Measurements from ENCODE around the gene MLH1. TPM values are rescaled to one million over a fixed set of nuclear protein-coding genes. Genes with fewer than 3 reads are reported as not detected.

The MLH1 gene
- total RNA-seq, 1 experiment from 2014 or later = 47.8 TPM

DNA sequence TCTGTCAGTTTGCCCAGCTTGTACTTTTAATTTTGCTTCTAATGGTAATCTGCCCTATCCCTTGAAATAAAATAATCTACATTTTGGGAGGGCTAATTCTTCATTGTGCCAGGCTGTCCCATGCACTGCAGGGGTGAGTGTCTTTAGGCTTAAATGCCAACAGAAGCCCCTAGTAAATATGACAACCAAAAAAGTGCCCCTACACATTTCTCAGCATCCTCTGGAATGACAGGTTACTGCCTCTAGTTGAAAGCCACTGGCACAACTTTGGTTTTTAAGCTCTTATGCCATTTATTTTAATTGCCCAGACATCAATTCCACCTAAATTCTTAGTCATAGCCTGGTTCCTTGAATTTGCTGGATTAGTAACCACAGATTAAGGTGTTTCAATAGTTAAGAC is 3.8 kb upstream of the MLH1 start:
- DNase-seq = no peak
- H3K9me2 ChIP-seq (replicated peaks; ENCODE audit: insufficient read depth, low read length) = no peaks in the 10 kb centered on the region
- peaks cover 61% of the 10 kb centered on the region for H3K79me2 ChIP-seq (ENCODE audit: low read length)
- no peaks in the 10 kb centered on the region for H3K9me3 ChIP-seq (ENCODE audit: low read length)
- peak overlapping the region; percentile 85 for H3K4me2 ChIP-seq (ENCODE audit: low read depth, low read length, poor library complexity, severe bottlenecking)
- H3K27ac ChIP-seq (ENCODE audit: low read length) = peak overlapping the region; percentile 72; the same call in 1 of the 2 replicates
- peak overlapping the region; percentile 90 for H3K9ac ChIP-seq (ENCODE audit: low read length)
- H2AFZ ChIP-seq (ENCODE audit: low read length) = no peak overlapping the region
- H3K27me3 ChIP-seq (ENCODE audit: low read length) = no peaks in the 10 kb centered on the region
- H3K4me3 ChIP-seq (ENCODE audit: low read length) = peak overlapping the region; percentile 69
- peaks cover 11% of the 10 kb centered on the region for H4K20me1 ChIP-seq (ENCODE audit: insufficient read depth, low read depth, low read length)
- H3K36me3 ChIP-seq (ENCODE audit: insufficient read depth, low read length) = peaks cover 51% of the 10 kb centered on the region
- H3K4me1 ChIP-seq (ENCODE audit: low read length) = peaks cover 45% of the 10 kb centered on the region

DNA sequence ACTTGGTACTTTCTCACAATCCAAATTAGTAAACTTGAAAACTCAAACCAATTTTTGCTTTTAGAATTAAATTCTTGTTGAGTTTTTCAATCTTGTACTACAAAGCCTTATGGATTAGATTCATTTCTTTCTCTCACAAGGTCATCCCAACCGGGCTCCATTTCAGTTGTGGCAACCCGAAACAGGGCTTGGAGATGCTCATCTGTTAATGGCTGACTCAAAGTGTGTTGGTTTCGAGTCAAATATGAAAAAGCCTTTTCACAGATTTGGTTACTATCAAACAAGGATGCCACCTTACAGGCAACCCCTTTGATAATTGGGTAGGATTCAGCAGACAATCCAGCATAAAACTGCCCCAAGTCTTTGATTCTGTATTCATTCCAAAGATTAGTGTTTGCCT is 2.2 kb upstream of the MLH1 start:
- Histone ChIP-seq H3K9me3 (ENCODE audit: low read length) (no peaks in the 10 kb centered on the region), H3K79me2 (ENCODE audit: low read length) (peaks cover 74% of the 10 kb centered on the region), H3K4me1 (ENCODE audit: low read length) (peaks cover 45% of the 10 kb centered on the region), H3K4me2 (ENCODE audit: low read depth, low read length, poor library complexity, severe bottlenecking) (peak overlapping the region; percentile 85), H3K9ac (ENCODE audit: low read length) (peak overlapping the region; percentile 90), H3K4me3 (ENCODE audit: low read length) (peak overlapping the region; percentile 69), H4K20me1 (ENCODE audit: insufficient read depth, low read depth, low read length) (peaks cover 11% of the 10 kb centered on the region), H3K27me3 (ENCODE audit: low read length) (no peaks in the 10 kb centered on the region), H2AFZ (ENCODE audit: low read length) (no peak overlapping the region), H3K36me3 (ENCODE audit: insufficient read depth, low read length) (peaks cover 40% of the 10 kb centered on the region), H3K27ac (ENCODE audit: low read length) (peak overlapping the region; percentile 72; the same call in 1 of the 2 replicates), H3K9me2 (replicated peaks; ENCODE audit: insufficient read depth, low read length) (no peaks in the 10 kb centered on the region)
- DNase-seq = peak; percentile 52

DNA sequence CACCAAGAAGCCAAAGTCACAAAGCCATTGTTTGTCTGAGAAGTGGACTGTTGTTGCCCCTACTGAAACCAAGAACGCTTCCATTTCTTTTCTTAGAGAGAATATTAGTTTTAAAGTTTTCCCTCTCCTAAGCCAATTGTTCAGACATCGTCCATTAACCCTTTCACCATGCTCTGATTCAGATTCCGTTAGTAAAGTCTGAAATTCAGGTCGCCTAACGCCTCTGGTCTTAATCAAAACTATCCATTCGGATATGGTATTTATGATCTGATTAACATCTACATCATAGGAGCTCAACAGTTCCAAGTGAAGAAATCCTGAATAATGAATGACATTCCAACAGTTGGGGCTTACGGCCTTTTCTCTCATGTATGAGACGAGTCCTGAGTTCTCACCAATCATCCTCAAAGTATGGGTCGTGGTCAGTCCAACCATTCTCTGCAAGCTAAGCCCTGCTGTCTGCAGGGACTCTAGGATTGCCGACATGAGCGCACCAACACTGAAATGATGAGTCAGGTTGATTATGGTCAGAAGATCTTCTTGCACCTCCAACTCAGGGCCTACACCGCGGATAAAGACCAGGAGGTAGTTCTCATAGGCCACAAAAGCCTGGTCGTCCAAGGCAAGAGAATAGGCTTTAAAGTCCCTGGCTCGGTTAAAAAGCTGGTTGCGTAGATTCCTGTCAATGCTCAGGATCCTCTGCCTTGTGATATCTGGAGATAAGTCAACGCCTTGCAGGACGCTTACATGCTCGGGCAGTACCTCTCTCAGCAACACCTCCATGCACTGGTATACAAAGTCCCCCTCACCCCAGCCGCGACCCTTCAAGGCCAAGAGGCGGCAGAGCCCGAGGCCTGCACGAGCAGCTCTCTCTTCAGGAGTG is 1.2 kb upstream of the MLH1 start:
- Histone ChIP-seq H3K4me3 (ENCODE audit: low read length) (peak overlapping the region; percentile 69), H3K4me1 (ENCODE audit: low read length) (peaks cover 45% of the 10 kb centered on the region), H4K20me1 (ENCODE audit: insufficient read depth, low read depth, low read length) (peaks cover 11% of the 10 kb centered on the region), H3K9me3 (ENCODE audit: low read length) (no peaks in the 10 kb centered on the region), H3K27ac (ENCODE audit: low read length) (peak overlapping the region; percentile 72), H2AFZ (ENCODE audit: low read length) (no peak overlapping the region), H3K36me3 (ENCODE audit: insufficient read depth, low read length) (peaks cover 45% of the 10 kb centered on the region), H3K79me2 (ENCODE audit: low read length) (peaks cover 85% of the 10 kb centered on the region), H3K9me2 (replicated peaks; ENCODE audit: insufficient read depth, low read length) (no peaks in the 10 kb centered on the region), H3K9ac (ENCODE audit: low read length) (peak overlapping the region; percentile 90), H3K27me3 (ENCODE audit: low read length) (no peaks in the 10 kb centered on the region), H3K4me2 (ENCODE audit: low read depth, low read length, poor library complexity, severe bottlenecking) (peak overlapping the region; percentile 85)
- peak; percentile 66 for DNase-seq

DNA sequence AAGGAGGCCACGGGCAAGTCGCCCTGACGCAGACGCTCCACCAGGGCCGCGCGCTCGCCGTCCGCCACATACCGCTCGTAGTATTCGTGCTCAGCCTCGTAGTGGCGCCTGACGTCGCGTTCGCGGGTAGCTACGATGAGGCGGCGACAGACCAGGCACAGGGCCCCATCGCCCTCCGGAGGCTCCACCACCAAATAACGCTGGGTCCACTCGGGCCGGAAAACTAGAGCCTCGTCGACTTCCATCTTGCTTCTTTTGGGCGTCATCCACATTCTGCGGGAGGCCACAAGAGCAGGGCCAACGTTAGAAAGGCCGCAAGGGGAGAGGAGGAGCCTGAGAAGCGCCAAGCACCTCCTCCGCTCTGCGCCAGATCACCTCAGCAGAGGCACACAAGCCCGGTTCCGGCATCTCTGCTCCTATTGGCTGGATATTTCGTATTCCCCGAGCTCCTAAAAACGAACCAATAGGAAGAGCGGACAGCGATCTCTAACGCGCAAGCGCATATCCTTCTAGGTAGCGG is 452 bp upstream of the MLH1 start, which contains the start of gene EPM2AIP1:
Gene EPM2AIP1 (minus strand): TSS at position 326 of the 520 bp plus-strand sequence. CDS start 54 bp downstream, at position 272.
- Histone ChIP-seq H3K9ac (ENCODE audit: low read length) (peak within 1 kb of the TSS; percentile 90), H3K27me3 (ENCODE audit: low read length) (no peaks in the 10 kb centered on the region), H2AFZ (ENCODE audit: low read length) (peak within 1 kb of the TSS; percentile 89), H3K9me3 (ENCODE audit: low read length) (no peaks in the 10 kb centered on the region), H3K4me3 (ENCODE audit: low read length) (peak within 1 kb of the TSS; percentile 79), H3K9me2 (replicated peaks; ENCODE audit: insufficient read depth, low read length) (no peaks in the 10 kb centered on the region), H3K36me3 (ENCODE audit: insufficient read depth, low read length) (peaks cover 46% of the 10 kb centered on the region), H3K27ac (ENCODE audit: low read length) (peak within 1 kb of the TSS; percentile 77), H3K79me2 (ENCODE audit: low read length) (peaks cover 86% of the 10 kb centered on the region), H3K4me1 (ENCODE audit: low read length) (peaks cover 45% of the 10 kb centered on the region), H3K4me2 (ENCODE audit: low read depth, low read length, poor library complexity, severe bottlenecking) (peak within 1 kb of the TSS; percentile 98), H4K20me1 (ENCODE audit: insufficient read depth, low read depth, low read length) (peaks cover 11% of the 10 kb centered on the region)
- DNase-seq = no peak

DNA sequence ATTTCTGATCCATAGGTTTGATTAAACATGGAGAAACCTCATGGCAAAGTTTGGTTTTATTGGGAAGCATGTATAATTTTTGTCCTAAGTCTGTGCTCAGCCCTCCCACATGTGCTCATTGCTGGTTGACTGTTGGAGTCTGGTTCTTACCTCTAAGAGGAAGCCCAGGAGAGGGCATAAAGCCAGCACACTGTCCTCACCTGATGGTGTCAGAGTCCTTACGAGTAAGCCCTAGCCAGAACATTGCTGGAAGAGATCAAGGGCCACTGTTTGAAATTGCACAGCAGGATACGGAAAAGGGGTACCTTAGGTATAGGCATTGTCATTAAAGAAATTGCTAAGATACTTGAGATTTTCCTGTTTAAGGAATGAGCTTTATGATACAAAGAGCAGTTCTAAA is 21.3 kb downstream of the MLH1 start:
- H3K9ac ChIP-seq (ENCODE audit: low read length) = no peak overlapping the region
- no peak for DNase-seq
- no peaks in the 10 kb centered on the region for H3K79me2 ChIP-seq (ENCODE audit: low read length)
- no peaks in the 10 kb centered on the region for H3K27me3 ChIP-seq (ENCODE audit: low read length)
- H2AFZ ChIP-seq (ENCODE audit: low read length) = no peak overlapping the region
- no peaks in the 10 kb centered on the region for H3K9me3 ChIP-seq (ENCODE audit: low read length)
- no peaks in the 10 kb centered on the region for H3K4me1 ChIP-seq (ENCODE audit: low read length)
- no peaks in the 10 kb centered on the region for H4K20me1 ChIP-seq (ENCODE audit: insufficient read depth, low read depth, low read length)
- H3K4me3 ChIP-seq (ENCODE audit: low read length) = no peak overlapping the region
- H3K27ac ChIP-seq (ENCODE audit: low read length) = no peak overlapping the region
- H3K9me2 ChIP-seq (replicated peaks; ENCODE audit: insufficient read depth, low read length) = no peaks in the 10 kb centered on the region
- no peak overlapping the region for H3K4me2 ChIP-seq (ENCODE audit: low read depth, low read length, poor library complexity, severe bottlenecking)
- peaks cover 48% of the 10 kb centered on the region for H3K36me3 ChIP-seq (ENCODE audit: insufficient read depth, low read length)

DNA sequence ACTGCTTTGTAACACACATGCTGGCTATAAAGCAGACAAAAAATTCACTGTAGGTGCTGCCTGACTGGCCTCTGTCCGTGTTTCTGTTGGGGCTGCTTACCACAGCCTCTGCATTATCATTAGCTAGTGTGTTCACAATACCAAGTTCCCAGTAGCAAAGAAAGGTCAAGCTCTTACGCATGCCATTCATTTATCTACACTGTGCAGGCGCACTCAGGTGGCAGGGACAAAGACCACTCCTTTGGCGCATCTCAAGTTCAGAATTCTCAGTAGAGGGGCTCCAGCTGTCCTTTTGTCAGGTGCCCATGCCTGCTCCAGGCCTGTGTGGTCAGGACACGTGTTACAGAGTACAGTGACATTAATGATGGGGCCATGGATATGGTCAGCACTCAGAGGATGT is 22.3 kb downstream of the MLH1 start:
- no peaks in the 10 kb centered on the region for H4K20me1 ChIP-seq (ENCODE audit: insufficient read depth, low read depth, low read length)
- no peaks in the 10 kb centered on the region for H3K9me3 ChIP-seq (ENCODE audit: low read length)
- peaks cover 53% of the 10 kb centered on the region for H3K36me3 ChIP-seq (ENCODE audit: insufficient read depth, low read length)
- H3K27me3 ChIP-seq (ENCODE audit: low read length) = no peaks in the 10 kb centered on the region
- no peaks in the 10 kb centered on the region for H3K4me1 ChIP-seq (ENCODE audit: low read length)
- no peak overlapping the region for H3K4me3 ChIP-seq (ENCODE audit: low read length)
- no peak overlapping the region for H3K4me2 ChIP-seq (ENCODE audit: low read depth, low read length, poor library complexity, severe bottlenecking)
- H3K9ac ChIP-seq (ENCODE audit: low read length) = no peak overlapping the region
- H3K79me2 ChIP-seq (ENCODE audit: low read length) = no peaks in the 10 kb centered on the region
- no peak overlapping the region for H3K27ac ChIP-seq (ENCODE audit: low read length)
- H2AFZ ChIP-seq (ENCODE audit: low read length) = no peak overlapping the region
- DNase-seq = no peak
- no peaks in the 10 kb centered on the region for H3K9me2 ChIP-seq (replicated peaks; ENCODE audit: insufficient read depth, low read length)

DNA sequence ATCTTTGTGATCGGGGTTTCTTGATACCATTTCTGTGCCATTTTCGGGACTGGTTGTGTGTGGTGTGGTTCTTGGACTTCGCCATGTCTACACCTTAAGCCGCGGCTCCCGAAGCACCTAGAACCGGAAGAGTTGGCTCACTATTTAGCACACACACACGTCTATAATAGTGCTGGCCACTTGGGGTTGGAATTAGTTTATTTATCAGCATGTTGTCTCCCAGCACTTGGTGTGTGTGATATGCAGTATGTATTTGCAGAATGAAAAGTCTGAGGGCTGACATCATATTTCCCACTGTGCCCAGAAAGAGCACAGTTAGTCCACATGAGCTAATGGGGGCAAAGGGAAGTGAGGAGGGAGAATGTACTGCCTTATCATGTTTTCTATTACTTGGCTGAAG is 23.6 kb downstream of the MLH1 start:
- Histone ChIP-seq H2AFZ (ENCODE audit: low read length) (no peak overlapping the region), H3K4me1 (ENCODE audit: low read length) (no peaks in the 10 kb centered on the region), H3K9ac (ENCODE audit: low read length) (no peak overlapping the region), H4K20me1 (ENCODE audit: insufficient read depth, low read depth, low read length) (no peaks in the 10 kb centered on the region), H3K9me2 (replicated peaks; ENCODE audit: insufficient read depth, low read length) (no peaks in the 10 kb centered on the region), H3K27me3 (ENCODE audit: low read length) (no peaks in the 10 kb centered on the region), H3K4me3 (ENCODE audit: low read length) (no peak overlapping the region), H3K79me2 (ENCODE audit: low read length) (no peaks in the 10 kb centered on the region), H3K27ac (ENCODE audit: low read length) (no peak overlapping the region), H3K4me2 (ENCODE audit: low read depth, low read length, poor library complexity, severe bottlenecking) (no peak overlapping the region), H3K36me3 (ENCODE audit: insufficient read depth, low read length) (peaks cover 54% of the 10 kb centered on the region), H3K9me3 (ENCODE audit: low read length) (no peaks in the 10 kb centered on the region)
- DNase-seq = no peak

DNA sequence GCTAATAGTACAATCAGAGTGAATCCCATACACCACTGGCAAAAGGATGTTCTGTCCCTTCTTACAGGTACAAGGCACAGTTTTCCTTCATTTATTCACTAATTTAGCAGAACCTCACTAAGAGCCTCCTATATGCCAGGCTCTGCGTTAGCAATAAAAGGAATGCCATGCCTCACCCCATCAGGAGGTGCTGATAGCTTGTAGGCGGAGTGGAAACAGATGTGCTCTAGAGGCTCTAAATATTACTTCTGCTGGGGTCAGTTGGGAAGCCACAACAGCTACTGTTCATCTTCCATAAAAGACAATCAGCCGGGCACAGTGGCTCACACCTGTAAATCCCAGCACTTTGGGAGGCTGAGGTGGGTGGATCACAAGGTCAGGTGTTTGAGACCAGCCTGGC is 24.4 kb downstream of the MLH1 start:
- Histone ChIP-seq H3K4me1 (ENCODE audit: low read length) (no peaks in the 10 kb centered on the region), H3K4me3 (ENCODE audit: low read length) (no peak overlapping the region), H3K9ac (ENCODE audit: low read length) (no peak overlapping the region), H3K79me2 (ENCODE audit: low read length) (no peaks in the 10 kb centered on the region), H3K36me3 (ENCODE audit: insufficient read depth, low read length) (peaks cover 49% of the 10 kb centered on the region), H4K20me1 (ENCODE audit: insufficient read depth, low read depth, low read length) (no peaks in the 10 kb centered on the region), H3K27me3 (ENCODE audit: low read length) (no peaks in the 10 kb centered on the region), H3K9me3 (ENCODE audit: low read length) (no peaks in the 10 kb centered on the region), H2AFZ (ENCODE audit: low read length) (no peak overlapping the region), H3K4me2 (ENCODE audit: low read depth, low read length, poor library complexity, severe bottlenecking) (no peak overlapping the region), H3K27ac (ENCODE audit: low read length) (no peak overlapping the region), H3K9me2 (replicated peaks; ENCODE audit: insufficient read depth, low read length) (no peaks in the 10 kb centered on the region)
- no peak for DNase-seq
